Neural cell (in vitro differentiated cells): ENCODE measurements around the gene NECTIN4. TPM values are rescaled to one million over a fixed set of nuclear protein-coding genes. Genes with fewer than 3 reads are reported as not detected.

Experiments
- H2AFZ ChIP-seq: fragments of 200-600, 300-800 bp; sonication (generic), shearing (Covaris generic); 2 replicates; pipeline ENCODE4 v1.6.0; 2014; ENCODE audit warnings: low read depth, mild to moderate bottlenecking, antibody characterized with exemption, low read length, moderate library complexity
- H3F3A ChIP-seq: fragments of 200-600 bp; shearing (Covaris generic); 2 replicates; pipeline ENCODE4 v1.6.1; 2016; ENCODE audit warnings: mild to moderate bottlenecking, moderate library complexity, mixed read lengths, antibody characterized with exemption, low read length; ENCODE audit not compliant: insufficient read depth, poor library complexity, severe bottlenecking
- H3K27ac ChIP-seq: fragments of 200-600, 300-800 bp; sonication (generic), shearing (Covaris generic); 2 replicates; pipeline ENCODE4 v1.5.1; 2014; ENCODE audit warnings: mild to moderate bottlenecking, low read length, moderate library complexity
- H3K27me3 ChIP-seq: fragments of 300-800, 200-600 bp; sonication (generic), shearing (Covaris generic); 2 replicates; pipeline ENCODE4 v1.6.0; 2014; ENCODE audit warnings: mild to moderate bottlenecking, low read depth, low read length, moderate library complexity; ENCODE audit not compliant: insufficient read depth
- H3K36me3 ChIP-seq: fragments of 300-800, 200-600 bp; sonication (generic), shearing (Covaris generic); 2 replicates; pipeline ENCODE4 v1.5.1; 2014; ENCODE audit warnings: mild to moderate bottlenecking, antibody characterized with exemption, low read length, moderate library complexity; ENCODE audit not compliant: insufficient read depth
- H3K4me2 ChIP-seq: fragments of 300-800, 200-600 bp; sonication (generic), shearing (Covaris generic); 2 replicates; pipeline ENCODE4 v1.6.0; 2014; ENCODE audit warnings: mild to moderate bottlenecking, low read length
- H3K4me3 ChIP-seq: fragments of 300-800, 200-600 bp; sonication (generic), shearing (Covaris generic); 2 replicates; pipeline ENCODE4 v1.5.1; 2014; ENCODE audit warnings: mild to moderate bottlenecking, low read length, moderate library complexity
- H3K79me2 ChIP-seq: fragments of 200-600 bp; shearing (Covaris generic); replicated peaks from 2 replicates; pipeline ENCODE4 v1.6.0; 2014; ENCODE audit warnings: mild to moderate bottlenecking, low read length, moderate library complexity; ENCODE audit not compliant: insufficient read depth
- H3K9ac ChIP-seq: fragments of 300-800, 200-600 bp; sonication (generic), shearing (Covaris generic); 2 replicates; pipeline ENCODE4 v1.6.1; 2016; ENCODE audit warnings: mild to moderate bottlenecking, low read length, mixed read lengths
- H3K9me2 ChIP-seq: fragments of 200-600 bp; shearing (Covaris generic); 2 replicates; pipeline ENCODE4 v1.6.1; 2016; ENCODE audit warnings: mild to moderate bottlenecking, low read length, mixed read lengths; ENCODE audit not compliant: insufficient read depth
- H3K9me3 ChIP-seq: fragments of 200-600, 300-800 bp; sonication (generic), shearing (Covaris generic); 2 replicates; pipeline ENCODE4 v1.6.1; 2016; ENCODE audit warnings: mild to moderate bottlenecking, mixed run types, low read length, moderate library complexity, mixed read lengths
- H4K20me1 ChIP-seq: fragments of 200-600 bp; shearing (Covaris generic); 2 replicates; pipeline ENCODE4 v1.6.1; 2016; ENCODE audit warnings: mild to moderate bottlenecking, mixed run types; ENCODE audit not compliant: insufficient read depth
- CTCF ChIP-seq: fragments of 450-650 bp; IDR thresholded peaks from 2 replicates; pipeline ENCODE4 v1.5.1; 2014; ENCODE audit warnings: antibody characterized with exemption, mild to moderate bottlenecking, moderate library complexity; ENCODE audit not compliant: poor library complexity, severe bottlenecking
- EP300 ChIP-seq: fragments of 450-650 bp; conservative IDR thresholded peaks from 2 replicates; pipeline ENCODE4 v1.6.1; 2014; ENCODE audit warnings: antibody characterized with exemption, mild to moderate bottlenecking, moderate library complexity; ENCODE audit not compliant: poor library complexity, severe bottlenecking
- EZH2 ChIP-seq: fragments of 200-600, 300-800 bp; shearing (Covaris generic), sonication (generic); IDR thresholded peaks from 2 replicates; pipeline ENCODE4 v1.6.1; 2014; ENCODE audit warnings: antibody characterized with exemption, low read length, borderline replicate concordance, mild to moderate bottlenecking; ENCODE audit not compliant: insufficient read depth, poor library complexity, severe bottlenecking
- MXI1 ChIP-seq: fragments of 450-650 bp; conservative IDR thresholded peaks from 2 replicates; pipeline ENCODE4 v1.6.1; 2014; ENCODE audit warnings: antibody characterized with exemption, mild to moderate bottlenecking; ENCODE audit not compliant: poor library complexity, severe bottlenecking
- POLR2AphosphoS5 ChIP-seq: IDR thresholded peaks from 2 replicates; pipeline ENCODE4 v1.6.1; 2012
- RAD21 ChIP-seq: fragments of 450-650 bp; conservative IDR thresholded peaks from 2 replicates; pipeline ENCODE4 v1.6.1; 2014; ENCODE audit warnings: antibody characterized with exemption, mild to moderate bottlenecking, moderate library complexity
- SMC3 ChIP-seq: fragments of 450-650 bp; conservative IDR thresholded peaks from 2 replicates; pipeline ENCODE4 v1.6.1; 2014; ENCODE audit warnings: antibody characterized with exemption, mild to moderate bottlenecking, moderate library complexity; ENCODE audit not compliant: poor library complexity
- TAF1 ChIP-seq: IDR thresholded peaks from 2 replicates; pipeline ENCODE4 v1.6.1; 2012; ENCODE audit warnings: low read depth
- polyA plus RNA-seq: library from polyadenylated mRNA; depleted of rRNA; stranded (reverse); fragments of >200 nt; gene quantifications from 2 replicates; pipeline ENCODE4 v1.2.3, GENCODE V29; 2014
- TF ChIP-seq, protein P1 (sequence below): IDR thresholded peaks from 2 replicates; pipeline ENCODE4 v1.6.1; 2012; ENCODE audit warnings: borderline replicate concordance

NECTIN4 gene
- polyA plus RNA-seq, 1 donor from 2014 or later: not detected

DNA sequence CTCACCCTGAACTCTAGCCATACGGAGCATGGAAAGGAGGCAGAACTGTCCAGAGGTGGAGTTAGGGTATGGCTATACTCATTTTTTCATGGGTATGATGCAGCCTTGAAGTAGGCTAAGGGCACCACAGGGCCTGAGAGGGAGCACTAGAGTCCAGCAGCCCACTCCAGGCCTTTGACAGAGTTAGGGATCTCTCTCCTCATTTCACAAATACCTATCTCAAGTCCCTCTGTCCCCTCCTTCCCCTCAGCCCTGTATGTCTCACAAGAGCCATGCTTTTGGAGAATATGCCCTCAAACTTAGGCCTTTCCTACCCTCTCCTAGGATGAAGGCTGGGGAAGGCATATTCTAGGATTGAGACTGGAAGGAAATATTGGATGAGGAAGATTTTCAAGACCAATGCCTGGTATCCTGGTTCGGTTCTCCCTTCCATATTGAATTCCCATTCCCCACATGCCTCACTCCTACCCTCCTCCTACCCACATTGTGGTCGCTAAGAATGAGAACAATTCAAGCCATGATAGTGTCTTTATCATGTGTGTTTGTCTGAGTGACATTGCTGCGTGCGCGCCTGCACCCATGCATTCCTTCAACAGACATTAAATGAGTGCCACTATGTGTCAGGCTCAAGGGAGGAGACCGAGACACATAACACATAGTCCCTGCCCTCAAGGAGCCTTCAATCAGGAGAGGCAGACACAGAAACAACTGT, 2.6 kb upstream of the NECTIN4 start:
- no peak overlapping the region for H3K4me2 ChIP-seq
- no peaks in the 10 kb centered on the region for H3K27me3 ChIP-seq
- H3K27ac ChIP-seq: no peak overlapping the region
- no peak overlapping the region for H3K9ac ChIP-seq
- no peaks in the 10 kb centered on the region for H4K20me1 ChIP-seq
- H3K79me2 ChIP-seq: no peaks in the 10 kb centered on the region
- H3K36me3 ChIP-seq: no peaks in the 10 kb centered on the region
- no peak overlapping the region for H2AFZ ChIP-seq
- H3K4me3 ChIP-seq: no peak overlapping the region
- TF ChIP-seq POLR2AphosphoS5: no peak
- TF ChIP-seq, protein P1, sequence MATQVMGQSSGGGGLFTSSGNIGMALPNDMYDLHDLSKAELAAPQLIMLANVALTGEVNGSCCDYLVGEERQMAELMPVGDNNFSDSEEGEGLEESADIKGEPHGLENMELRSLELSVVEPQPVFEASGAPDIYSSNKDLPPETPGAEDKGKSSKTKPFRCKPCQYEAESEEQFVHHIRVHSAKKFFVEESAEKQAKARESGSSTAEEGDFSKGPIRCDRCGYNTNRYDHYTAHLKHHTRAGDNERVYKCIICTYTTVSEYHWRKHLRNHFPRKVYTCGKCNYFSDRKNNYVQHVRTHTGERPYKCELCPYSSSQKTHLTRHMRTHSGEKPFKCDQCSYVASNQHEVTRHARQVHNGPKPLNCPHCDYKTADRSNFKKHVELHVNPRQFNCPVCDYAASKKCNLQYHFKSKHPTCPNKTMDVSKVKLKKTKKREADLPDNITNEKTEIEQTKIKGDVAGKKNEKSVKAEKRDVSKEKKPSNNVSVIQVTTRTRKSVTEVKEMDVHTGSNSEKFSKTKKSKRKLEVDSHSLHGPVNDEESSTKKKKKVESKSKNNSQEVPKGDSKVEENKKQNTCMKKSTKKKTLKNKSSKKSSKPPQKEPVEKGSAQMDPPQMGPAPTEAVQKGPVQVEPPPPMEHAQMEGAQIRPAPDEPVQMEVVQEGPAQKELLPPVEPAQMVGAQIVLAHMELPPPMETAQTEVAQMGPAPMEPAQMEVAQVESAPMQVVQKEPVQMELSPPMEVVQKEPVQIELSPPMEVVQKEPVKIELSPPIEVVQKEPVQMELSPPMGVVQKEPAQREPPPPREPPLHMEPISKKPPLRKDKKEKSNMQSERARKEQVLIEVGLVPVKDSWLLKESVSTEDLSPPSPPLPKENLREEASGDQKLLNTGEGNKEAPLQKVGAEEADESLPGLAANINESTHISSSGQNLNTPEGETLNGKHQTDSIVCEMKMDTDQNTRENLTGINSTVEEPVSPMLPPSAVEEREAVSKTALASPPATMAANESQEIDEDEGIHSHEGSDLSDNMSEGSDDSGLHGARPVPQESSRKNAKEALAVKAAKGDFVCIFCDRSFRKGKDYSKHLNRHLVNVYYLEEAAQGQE: no peak
- TF ChIP-seq SMC3: no peak
- TF ChIP-seq EZH2: no peak
- no peak for TF ChIP-seq MXI1
- H3K9me3 ChIP-seq: no peaks in the 10 kb centered on the region
- H3K9me2 ChIP-seq: no peaks in the 10 kb centered on the region
- H3F3A ChIP-seq: no peaks in the 10 kb centered on the region

DNA sequence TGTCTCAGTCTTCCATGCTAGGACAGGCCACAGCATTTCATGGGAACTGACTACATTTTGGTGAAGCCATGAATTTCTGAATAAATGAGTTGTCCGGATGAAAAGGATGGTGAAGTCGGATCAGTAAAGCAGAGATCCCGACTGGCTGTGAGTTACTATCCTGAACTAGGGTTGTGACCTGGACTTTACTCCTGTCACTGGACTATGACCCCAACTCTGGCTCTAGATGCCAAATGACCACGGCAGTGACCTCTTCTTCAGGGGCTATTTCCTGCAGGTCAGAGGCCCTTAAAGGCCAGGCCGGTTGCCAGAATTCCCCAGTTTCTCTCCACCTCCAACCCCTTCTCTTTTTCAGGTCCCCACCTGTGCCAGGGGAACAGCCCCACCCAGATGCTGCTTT, 1.7 kb upstream of the NECTIN4 start:
- Histone ChIP-seq H3K27me3 (no peaks in the 10 kb centered on the region), H3K4me3 (no peak overlapping the region), H3K9me3 (no peaks in the 10 kb centered on the region), H3K36me3 (no peaks in the 10 kb centered on the region), H2AFZ (no peak overlapping the region), H4K20me1 (no peaks in the 10 kb centered on the region), H3K4me2 (no peak overlapping the region), H3K79me2 (no peaks in the 10 kb centered on the region), H3K9ac (no peak overlapping the region), H3K9me2 (no peaks in the 10 kb centered on the region), H3F3A (no peaks in the 10 kb centered on the region), H3K27ac (no peak overlapping the region)
- TF ChIP-seq SMC3: no peak
- TF ChIP-seq MXI1: no peak
- TF ChIP-seq EZH2: no peak
- TF ChIP-seq POLR2AphosphoS5: no peak
- no peak for TF ChIP-seq RAD21
- TF ChIP-seq TAF1: no peak
- TF ChIP-seq, protein P1: no peak
- TF ChIP-seq EP300: no peak
- TF ChIP-seq CTCF: no peak
